Endothelial cell of umbilical vein (primary cell): ENCODE data around the gene EGR4. TPM values are rescaled to one million over a fixed set of nuclear protein-coding genes. Genes with fewer than 3 reads are reported as not detected.

ENCODE experiments used
- BruUV-seq: library from RNA; stranded (reverse); fragments of 400-500 nt; replicated peaks from 2 replicates; lab custom pipeline; 2021; lab: Mats Ljungman, UMichigan
- CTCF ChIA-PET: fragments of 300-600, 350-600 bp; sonication (Branson Sonifier 250); formaldehyde crosslinking; loops from one replicate; lab custom pipeline; 2021; ENCODE audit warnings: antibody characterized with exemption, inconsistent platforms; lab: Charles Lee
- POLR2A ChIA-PET: fragments of 300-600, 350-600 bp; sonication (Branson Sonifier 250); formaldehyde crosslinking; loops from one replicate; lab custom pipeline; 2021; ENCODE audit warnings: antibody characterized with exemption, inconsistent platforms; lab: Charles Lee
- DNase-seq: peaks from one replicate; pipeline ENCODE4 v3.0.0-alpha.2; 2011; ENCODE audit warnings: low read depth, low spot score
- FAIRE-seq: peaks from 2 replicates; lab custom pipeline; 2011; peaks lifted over from hg19 to GRCh38; lab: Jason Lieb, UNC
- H2AFZ ChIP-seq: 2 replicates; pipeline ENCODE4 v1.6.0; 2012; ENCODE audit warnings: low read depth, low read length, control low read depth, inconsistent platforms
- H3K27ac ChIP-seq: 2 replicates; pipeline ENCODE4 v1.5.1; 2011; ENCODE audit warnings: low read depth, mild to moderate bottlenecking, control low read depth, low read length, moderate library complexity; ENCODE audit not compliant: insufficient read depth
- H3K27me3 ChIP-seq, 2 experiments: 2 replicates each; pipeline versions ENCODE4 v1.6.0 to v1.6.1; 2011; ENCODE audit warnings: low read length in 2 of 2, mixed read lengths in 1 of 2; ENCODE audit not compliant: control insufficient read depth in 2 of 2, insufficient read depth in 2 of 2
- H3K36me3 ChIP-seq, 2 experiments: 2 replicates in 1 of 2; 3 replicates in 1 of 2; pipeline ENCODE4 v1.5.1; 2011; ENCODE audit warnings: low read length in 2 of 2, mild to moderate bottlenecking in 1 of 2, moderate library complexity in 1 of 2; ENCODE audit not compliant: control insufficient read depth in 2 of 2, insufficient read depth in 2 of 2; ENCODE audit errors: extremely low read depth in 1 of 2
- H3K4me1 ChIP-seq: 3 replicates; pipeline ENCODE4 v1.5.1; 2011; ENCODE audit warnings: mild to moderate bottlenecking, low read length; ENCODE audit not compliant: control insufficient read depth, insufficient read depth; ENCODE audit errors: extremely low read depth
- H3K4me2 ChIP-seq: 2 replicates; pipeline ENCODE4 v1.6.1; 2011; ENCODE audit warnings: low read length, control low read depth, mixed read lengths; ENCODE audit not compliant: insufficient read depth
- H3K4me3 ChIP-seq, 3 experiments: fragments of 200-600 bp in 1 of 3; sonication (generic), shearing (Covaris generic) in 1 of 3; replicated peaks in 1 of 3; 2 replicates each; pipeline ENCODE4 v1.5.1; 2011 to 2016; ENCODE audit warnings: control low read depth in 3 of 3, low read length in 3 of 3, mild to moderate bottlenecking in 2 of 3, inconsistent platforms in 1 of 3, low read depth in 1 of 3, moderate library complexity in 1 of 3; ENCODE audit not compliant: insufficient read depth in 1 of 3
- H3K79me2 ChIP-seq: 2 replicates; pipeline ENCODE4 v1.6.0; 2012; ENCODE audit warnings: low read length, inconsistent platforms; ENCODE audit not compliant: control insufficient read depth, insufficient read depth
- H3K9ac ChIP-seq: replicated peaks from 2 replicates; pipeline ENCODE3; 2011; ENCODE audit warnings: low read length, control low read depth; ENCODE audit not compliant: insufficient read depth; ENCODE audit errors: extremely low read depth
- H3K9me1 ChIP-seq: replicated peaks from 3 replicates; pipeline ENCODE4 v1.6.0; 2011; ENCODE audit warnings: mild to moderate bottlenecking, low read length; ENCODE audit not compliant: control insufficient read depth, insufficient read depth; ENCODE audit errors: extremely low read depth
- H3K9me3 ChIP-seq: replicated peaks from 2 replicates; pipeline ENCODE4 v1.5.1; 2012; ENCODE audit warnings: low read length, inconsistent platforms; ENCODE audit not compliant: control insufficient read depth, insufficient read depth
- H4K20me1 ChIP-seq: replicated peaks from 2 replicates; pipeline ENCODE3; 2011; ENCODE audit warnings: mild to moderate bottlenecking, low read length; ENCODE audit not compliant: control insufficient read depth, insufficient read depth; ENCODE audit errors: extremely low read depth
- FOS ChIP-seq: IDR thresholded peaks from 2 replicates; pipeline ENCODE4 v1.6.1; 2011; ENCODE audit warnings: mild to moderate bottlenecking, low read length, moderate library complexity, borderline replicate concordance; ENCODE audit not compliant: insufficient read depth
- GATA2 ChIP-seq: IDR thresholded peaks from 2 replicates; pipeline ENCODE4 v1.7.0; 2011; ENCODE audit warnings: low read depth, mild to moderate bottlenecking, moderate library complexity, mixed read lengths, low read length; ENCODE audit not compliant: insufficient read length, insufficient read depth
- POLR2AphosphoS5 ChIP-seq: IDR thresholded peaks from 2 replicates; pipeline ENCODE4 v1.6.1; 2012; ENCODE audit warnings: low read depth, mild to moderate bottlenecking, control low read depth, low read length, moderate library complexity; ENCODE audit not compliant: insufficient read depth
- dilution Hi-C: fragments of 300-500 bp; cut with MboI; formaldehyde crosslinking; loops from one replicate; pipeline ENCODE4 v1.15.0; 2019; ENCODE audit warnings: low sequenced_read_pairs; ENCODE audit not compliant: extremely low pct_ligation_motif_present
- intact Hi-C: fragments of 100-400 bp; cut with micrococcal nuclease; formaldehyde crosslinking; loops from one replicate; pipeline ENCODE4 v1.10.0; 2022
- polyA plus RNA-seq, 4 experiments: library from polyadenylated mRNA; depleted of rRNA in 3 of 4; stranded (reverse) in 3 of 4; unstranded in 1 of 4; fragments of >200 nt; gene quantifications; 2 replicates each; pipeline versions ENCODE4 v1.2.1 to v1.2.3, GENCODE V29; 2011 to 2012; ENCODE audit warnings: missing spikeins in 1 of 4
- total RNA-seq: library from RNA; stranded (reverse); gene quantifications from 2 replicates; pipeline ENCODE4 v1.2.3, GENCODE V29; 2021

The EGR4 gene
- total and polyA plus RNA-seq, 2 donors (not counting 3 experiments of a cell fraction or from before 2014, with no cell fraction given), result not detected

DNA sequence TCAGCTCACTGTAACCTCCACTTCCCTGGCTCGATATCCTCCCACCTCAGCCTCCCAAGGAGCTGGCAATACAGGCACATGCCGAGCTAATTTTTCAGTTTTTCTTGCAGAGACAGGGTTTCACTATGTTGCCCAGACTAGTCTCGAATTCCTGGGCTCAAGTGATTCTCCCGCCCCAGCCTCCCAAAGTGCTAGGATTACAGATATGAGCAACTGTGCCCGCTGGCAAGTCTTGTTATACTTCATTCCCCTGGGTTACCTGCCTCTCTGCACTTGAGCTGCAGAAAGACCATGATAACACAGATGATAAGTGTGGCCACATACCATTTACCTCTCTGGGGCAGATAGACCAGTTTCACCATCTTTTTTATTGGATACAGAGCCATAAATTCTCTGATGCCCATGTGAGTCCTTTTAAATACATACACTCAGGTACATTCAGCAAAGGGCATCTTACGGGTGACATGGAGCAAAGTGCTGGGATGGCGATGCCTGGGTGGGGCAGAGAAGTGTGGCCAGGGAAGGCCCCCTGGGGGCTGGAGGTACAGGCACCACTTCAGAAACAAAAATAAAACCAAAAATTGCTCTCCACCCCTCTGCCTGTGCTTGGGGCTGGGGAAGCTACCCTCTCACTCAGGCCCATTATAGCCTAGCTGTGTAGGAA, 38.9 kb downstream of the EGR4 start:
- no peak for DNase-seq
- Histone ChIP-seq H3K4me2 (no peak overlapping the region), H3K4me3 (no peak overlapping the region), H3K9me1 (no peaks in the 10 kb centered on the region), H3K79me2 (no peaks in the 10 kb centered on the region), H3K36me3 (peaks cover 19 to 41% of the 10 kb centered on the region in 2 experiments), H3K27ac (no peak overlapping the region), H3K9ac (no peak overlapping the region), H3K4me1 (no peaks in the 10 kb centered on the region), H4K20me1 (no peaks in the 10 kb centered on the region), H2AFZ (no peak overlapping the region), H3K9me3 (no peaks in the 10 kb centered on the region), H3K27me3 (no peaks in the 10 kb centered on the region)
- ChIA-PET CTCF (no interaction called here), POLR2A (no interaction called here)
- peak; percentile 35 for FAIRE-seq
- no TSS peak for BruUV-seq
- intact Hi-C loops, result no loop called here
- TF ChIP-seq POLR2AphosphoS5 (peak; percentile 14), FOS (no peak)
- dilution Hi-C loops, result no loop called here

DNA sequence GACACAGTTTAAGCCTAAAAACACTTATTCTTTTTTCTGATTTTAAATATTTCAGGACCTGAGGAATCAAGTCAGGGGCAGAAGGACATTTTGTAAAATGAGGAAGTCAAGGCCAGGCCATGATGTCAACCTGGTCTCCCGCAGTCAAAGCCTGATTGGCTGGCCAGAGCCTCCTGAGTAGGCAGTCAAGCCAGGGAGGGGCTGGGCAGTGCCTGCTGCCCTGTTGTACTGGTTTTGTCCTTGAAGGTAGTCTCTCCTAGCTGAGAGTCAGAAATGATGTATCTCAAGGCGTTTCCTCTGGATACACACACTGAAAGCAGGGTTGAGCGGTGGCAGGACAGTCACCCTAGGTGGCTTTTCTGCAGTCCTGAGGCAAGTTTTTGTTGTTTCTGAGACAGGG, 39.4 kb downstream of the EGR4 start:
- dilution Hi-C loops (no loop called here), intact Hi-C loops (no loop called here)
- FAIRE-seq (peak; percentile 59), DNase-seq (no peak)
- Histone ChIP-seq H2AFZ (no peak overlapping the region), H3K27ac (no peak overlapping the region), H3K4me1 (no peaks in the 10 kb centered on the region), H4K20me1 (no peaks in the 10 kb centered on the region), H3K79me2 (no peaks in the 10 kb centered on the region), H3K27me3 (no peaks in the 10 kb centered on the region), H3K9me3 (no peaks in the 10 kb centered on the region), H3K4me3 (no peak overlapping the region), H3K9ac (no peak overlapping the region), H3K4me2 (no peak overlapping the region), H3K9me1 (no peaks in the 10 kb centered on the region), H3K36me3 (peaks cover 25 to 45% of the 10 kb centered on the region in 2 experiments)
- BruUV-seq, result no TSS peak
- no peak for TF ChIP-seq GATA2
- TF ChIP-seq FOS, result no peak
- POLR2A ChIA-PET, result no interaction called here
- CTCF ChIA-PET, result no interaction called here
